GM12875 (cell line): ENCODE data around the gene DNAH6.
"Not testable (repeated sequence)": the region's sequence is repeated elsewhere in the genome, so short reads cannot be mapped to it uniquely, and the experiment has no call there.

Source experiments
- H3K4me3 ChIP-seq: one replicate; pipeline ENCODE4 v1.5.1; 2011; ENCODE audit warnings: low read depth, low read length, control low read depth
- CTCF ChIP-seq: IDR thresholded peaks from 2 replicates; pipeline ENCODE4 v1.5.1; 2011; ENCODE audit warnings: low read depth, mild to moderate bottlenecking, control low read depth, inconsistent platforms, low read length, moderate library complexity, borderline replicate concordance; ENCODE audit not compliant: insufficient read depth

DNAH6 gene

GRCh38 chr2:84766791-84767190, 250.5 kb downstream of the DNAH6 start:
- no peak for TF ChIP-seq CTCF
- no peak overlapping the region for H3K4me3 ChIP-seq

DNA sequence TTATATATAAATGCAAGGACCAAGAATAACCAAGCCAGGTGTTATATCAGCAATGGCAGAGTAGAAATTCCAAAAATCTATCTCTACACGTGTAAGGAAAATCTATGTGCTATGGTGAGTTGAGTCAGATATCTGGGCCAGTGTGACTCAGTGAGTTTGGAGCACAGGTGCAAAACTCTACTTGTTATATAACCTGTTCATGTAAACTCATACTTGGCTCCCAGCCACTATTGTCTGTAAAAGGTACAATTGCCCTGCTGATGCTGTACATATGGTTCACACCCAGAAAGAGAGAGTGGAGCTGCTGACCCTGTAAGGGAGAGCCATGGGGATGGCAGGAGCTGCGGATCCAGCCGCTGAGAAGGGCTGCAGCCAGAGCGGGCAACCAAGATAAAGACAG, 252.5 kb downstream of the DNAH6 start:
- no peak for TF ChIP-seq CTCF
- no peak overlapping the region for H3K4me3 ChIP-seq

- TF ChIP-seq CTCF: no peak
- no peak overlapping the region for H3K4me3 ChIP-seq
Observed at GRCh38 chr2:84770280-84770679, 254.0 kb downstream of the DNAH6 start.

DNA sequence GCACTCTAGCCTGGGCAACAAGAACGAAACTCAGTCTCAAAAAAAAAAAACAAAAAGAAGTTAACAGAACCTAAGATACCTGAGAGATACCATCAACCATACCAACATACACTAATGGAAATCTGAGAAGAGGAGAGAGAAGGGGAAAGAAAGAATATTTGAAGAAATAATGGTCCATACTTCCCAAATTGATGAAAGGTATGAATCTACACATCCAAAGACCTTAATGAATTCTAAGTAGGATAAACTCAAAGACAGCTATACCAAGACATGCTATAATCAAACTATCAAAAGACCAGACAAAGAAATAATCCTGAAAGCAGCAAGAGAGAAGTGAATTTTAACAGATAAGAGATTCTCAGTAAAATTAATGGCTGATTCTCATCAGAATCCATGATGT, 255.0 kb downstream of the DNAH6 start:
- no peak for TF ChIP-seq CTCF
- no peak overlapping the region for H3K4me3 ChIP-seq

- H3K4me3 ChIP-seq: not testable (repeated sequence)
Observed at GRCh38 chr2:84773562-84773961, 257.3 kb downstream of the DNAH6 start.

DNA sequence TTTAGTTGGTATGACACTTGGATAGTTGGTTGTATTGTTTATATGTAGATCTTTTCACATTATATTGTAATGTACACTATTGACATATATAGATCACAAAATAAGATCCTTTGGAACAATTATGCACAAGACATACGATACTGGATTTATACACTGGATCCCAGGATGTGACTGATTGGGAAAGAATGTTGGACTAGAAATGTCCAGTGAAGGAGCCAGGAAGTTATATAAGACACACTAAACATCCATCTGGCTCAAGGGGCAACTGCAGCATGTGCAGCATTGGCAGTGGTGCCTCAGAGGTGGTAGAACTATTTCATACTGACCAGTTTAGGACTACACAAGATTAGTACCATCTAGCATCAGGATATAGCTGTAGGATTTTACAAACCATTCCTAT, 259.7 kb downstream of the DNAH6 start:
- no peak for TF ChIP-seq CTCF
- no peak overlapping the region for H3K4me3 ChIP-seq

DNA sequence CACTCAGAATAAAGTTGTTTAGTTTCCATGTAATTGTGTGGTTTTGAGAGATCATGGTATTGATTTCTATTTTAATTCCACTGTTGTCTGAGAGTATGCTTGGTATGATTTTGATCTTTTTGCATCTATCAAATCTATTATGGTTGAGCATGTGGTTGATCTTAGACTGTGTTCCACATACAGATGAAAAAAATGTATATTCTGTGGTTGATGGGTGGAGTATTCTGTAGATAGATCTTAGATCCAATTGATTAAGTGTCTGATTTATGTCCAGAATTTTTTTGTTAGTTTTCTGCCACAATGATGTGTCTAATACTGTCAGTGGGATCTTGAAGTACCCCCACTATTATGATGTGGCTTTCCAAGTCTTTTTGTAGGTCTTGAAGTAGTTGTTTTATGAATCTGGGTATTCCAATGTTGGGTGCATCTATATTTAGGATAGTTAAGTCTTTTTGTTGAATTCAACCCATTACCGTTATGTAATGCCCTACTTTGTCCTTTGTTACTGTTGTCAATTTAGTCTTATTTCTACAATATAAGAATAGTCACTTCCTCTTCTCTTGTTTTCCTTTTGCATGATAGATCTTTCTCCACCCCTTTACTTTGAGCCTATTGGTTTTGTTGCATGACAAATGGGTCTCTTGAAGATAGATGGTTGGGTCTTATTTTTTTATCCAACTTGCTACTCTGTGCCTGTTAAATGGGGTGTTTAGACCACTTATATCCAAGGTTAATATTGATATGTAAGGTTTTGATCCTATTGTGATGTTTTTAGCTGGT, 262.8 kb downstream of the DNAH6 start:
- no peak overlapping the region for H3K4me3 ChIP-seq
- no peak for TF ChIP-seq CTCF
